Measurements from ENCODE around the gene STX2.
"Not testable (repeated sequence)": the region's sequence is repeated elsewhere in the genome, so short reads cannot be mapped to it uniquely, and the experiment has no call there.

STX2 gene

DNA sequence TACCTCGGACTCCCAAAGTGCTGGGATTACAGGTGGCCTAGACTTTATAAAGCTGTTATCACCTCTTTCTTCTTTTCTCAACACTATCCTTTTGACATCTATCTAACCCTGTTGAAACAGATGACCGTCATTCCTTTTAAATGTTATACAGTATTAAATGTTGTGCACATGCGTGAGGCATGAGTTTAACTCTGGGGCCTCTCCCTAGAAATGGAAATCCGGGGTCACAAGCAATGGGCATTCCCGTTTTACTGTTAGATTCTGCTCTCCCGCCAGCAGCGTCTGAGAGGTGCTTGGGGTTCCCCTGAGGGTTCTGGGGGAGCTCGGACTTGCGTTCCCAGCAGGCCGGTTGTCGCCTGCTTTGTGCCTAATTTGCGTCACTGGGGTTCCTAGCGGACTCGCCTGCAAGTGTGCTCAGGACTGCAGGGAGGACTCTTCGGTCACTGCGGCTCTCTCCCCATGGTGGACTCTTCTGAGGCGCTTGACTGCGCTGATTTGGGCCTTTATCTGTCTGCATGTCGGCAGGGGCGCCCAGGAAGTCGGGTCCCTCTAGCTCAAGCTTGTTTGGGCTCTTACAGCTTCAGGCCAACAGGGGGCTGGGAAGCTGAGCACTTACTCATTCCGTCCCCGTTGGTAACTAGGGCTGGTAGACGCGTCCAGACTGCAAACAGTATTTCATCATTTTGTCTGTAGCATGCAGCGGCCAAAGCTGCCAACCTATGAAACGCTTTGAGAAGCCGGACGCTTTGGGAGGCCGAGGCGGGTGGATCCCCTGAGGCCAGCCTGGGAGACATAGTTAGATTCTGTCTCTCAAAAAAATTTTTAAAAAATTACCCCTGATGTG, 31.6 kb upstream of the STX2 start:
- peak; percentile 90 for DNase-seq (ENCODE audit: low read depth)

DNA sequence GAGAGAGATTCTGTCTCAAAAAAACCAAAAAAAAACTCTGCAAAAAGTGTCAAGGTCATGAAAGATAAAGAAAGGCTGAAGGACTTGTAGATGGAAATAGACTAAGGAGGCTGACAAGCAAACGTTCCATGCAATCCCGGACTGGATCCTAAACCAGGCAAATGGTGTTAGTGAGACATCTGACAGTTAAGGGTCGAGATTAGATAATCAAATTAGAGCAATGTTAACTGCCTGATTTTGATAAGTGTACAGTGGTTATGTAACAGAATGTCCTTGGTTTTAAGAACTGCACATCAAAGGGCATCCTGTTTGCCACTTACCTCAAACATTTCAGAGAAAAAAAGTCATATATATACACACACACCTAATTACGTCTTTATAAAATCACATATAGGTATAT, 29.4 kb upstream of the STX2 start:
- DNase-seq (ENCODE audit: low read depth) = no peak

DNA sequence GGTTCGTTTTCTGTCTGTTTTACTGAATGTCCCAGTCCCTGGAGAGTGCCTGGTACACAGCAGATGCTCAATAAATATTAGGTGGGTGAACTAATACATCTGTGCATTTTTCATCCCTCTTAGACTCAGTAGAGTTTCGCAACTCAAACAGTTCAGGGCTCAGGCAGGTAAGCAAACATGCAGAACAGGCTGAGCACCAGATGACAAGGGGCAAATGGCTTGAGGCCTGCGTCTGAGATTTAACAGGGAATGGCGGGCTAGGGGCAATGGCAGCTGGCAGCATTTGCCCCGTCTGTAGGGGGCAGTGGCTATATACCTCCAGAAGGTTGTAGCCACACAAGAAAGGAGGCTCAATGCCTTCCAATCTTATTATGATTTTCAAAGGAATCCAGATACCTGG, 24.2 kb upstream of the STX2 start:
- no peak for DNase-seq (ENCODE audit: low read depth)

DNA sequence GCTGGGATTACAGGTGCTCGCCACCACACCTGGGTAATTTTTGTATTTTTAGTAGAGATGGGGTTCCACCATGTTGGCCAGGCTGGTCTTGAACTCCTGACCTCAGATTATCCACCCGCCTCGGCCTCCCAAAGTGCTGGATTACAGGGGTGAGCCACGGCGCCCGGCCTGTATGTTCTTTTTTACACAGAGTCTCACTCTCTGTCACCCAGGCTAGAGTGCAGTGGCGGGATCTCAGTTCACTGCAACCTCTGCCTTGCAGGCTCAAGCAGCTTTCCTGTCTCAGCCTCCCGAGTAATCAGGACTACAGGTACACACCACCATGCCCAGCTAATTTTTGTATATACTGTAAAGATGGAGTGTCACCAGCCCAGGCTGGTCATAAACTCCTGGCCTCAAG, 23.7 kb upstream of the STX2 start:
- not testable (repeated sequence) for DNase-seq (ENCODE audit: low read depth)

DNA sequence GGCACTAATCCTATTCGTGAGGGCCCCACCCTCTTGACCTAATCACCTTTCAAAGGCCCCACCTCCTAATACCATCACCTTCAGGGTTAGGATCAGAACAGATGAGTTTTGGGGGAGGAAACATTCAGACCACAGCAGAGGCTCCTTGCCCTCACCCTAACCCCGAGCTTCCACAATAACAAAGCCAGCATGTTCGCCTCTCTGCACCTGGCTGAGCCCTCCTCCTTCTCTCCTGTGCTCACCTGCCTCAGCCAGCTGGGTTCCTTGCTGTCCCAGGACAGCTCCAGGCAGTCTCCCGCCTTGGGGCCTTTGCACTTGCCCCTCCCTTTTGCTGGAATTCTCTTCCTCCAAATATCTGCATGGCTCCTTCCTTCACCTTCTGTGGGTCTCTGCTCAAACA, 23.1 kb upstream of the STX2 start:
- no peak for DNase-seq (ENCODE audit: low read depth)

DNA sequence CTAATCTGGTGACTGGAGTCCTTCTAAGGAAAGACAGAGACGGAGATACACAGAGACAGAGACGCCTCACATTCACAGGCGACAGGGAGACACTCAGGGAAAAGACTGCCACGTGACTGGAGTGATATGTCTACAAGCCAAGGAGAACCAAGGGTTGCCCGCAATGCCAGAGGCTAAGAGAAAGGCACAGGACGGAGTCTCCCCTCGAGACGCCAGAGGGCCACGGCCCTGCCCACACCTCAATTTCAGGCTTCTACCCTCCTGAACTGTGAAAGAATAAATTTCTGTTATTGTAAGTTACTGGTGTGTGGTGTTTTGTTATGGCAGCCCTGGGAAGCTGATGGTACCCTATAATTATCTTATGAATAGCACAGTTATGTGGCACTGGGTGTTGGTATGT, 21.3 kb upstream of the STX2 start:
- DNase-seq (ENCODE audit: low read depth) = no peak

DNA sequence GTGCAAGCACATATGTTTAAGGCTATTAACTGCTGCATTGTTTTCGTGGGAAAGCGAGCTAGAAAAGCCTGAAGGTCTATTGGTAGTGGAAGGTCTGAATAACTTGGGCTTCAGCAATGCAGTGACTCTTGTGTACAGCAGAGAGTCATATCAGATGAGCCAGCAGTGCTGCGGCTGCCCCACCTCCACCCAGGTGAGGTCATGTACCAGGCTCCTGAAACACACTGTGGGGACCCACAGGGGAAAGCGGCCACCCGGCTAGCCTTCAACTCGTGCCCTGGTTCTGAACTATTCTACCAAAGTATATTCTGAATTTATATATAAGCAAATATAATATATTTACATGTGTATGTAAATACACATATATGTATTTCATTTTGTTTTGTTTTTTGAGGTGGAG, 20.1 kb upstream of the STX2 start:
- DNase-seq (ENCODE audit: low read depth) = no peak

DNA sequence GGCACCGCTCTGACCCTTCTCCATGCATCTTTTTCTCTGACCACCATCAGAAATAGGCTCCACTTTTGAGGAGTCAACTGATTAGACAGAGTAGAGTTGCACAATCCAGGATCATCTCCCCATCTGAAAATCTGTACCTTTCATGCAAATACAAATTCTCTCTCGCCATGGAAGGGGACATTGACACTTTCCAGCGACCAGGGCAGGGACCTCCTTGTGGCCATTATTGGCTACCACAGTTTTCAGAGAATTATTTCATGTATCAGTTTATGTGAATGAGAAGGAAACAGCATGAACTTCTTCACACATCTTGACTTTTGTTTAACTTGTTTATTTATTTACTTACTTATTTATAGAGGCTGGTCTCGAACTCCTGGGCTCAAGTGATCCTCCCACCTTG, 19.0 kb upstream of the STX2 start:
- DNase-seq (ENCODE audit: low read depth) = no peak

DNA sequence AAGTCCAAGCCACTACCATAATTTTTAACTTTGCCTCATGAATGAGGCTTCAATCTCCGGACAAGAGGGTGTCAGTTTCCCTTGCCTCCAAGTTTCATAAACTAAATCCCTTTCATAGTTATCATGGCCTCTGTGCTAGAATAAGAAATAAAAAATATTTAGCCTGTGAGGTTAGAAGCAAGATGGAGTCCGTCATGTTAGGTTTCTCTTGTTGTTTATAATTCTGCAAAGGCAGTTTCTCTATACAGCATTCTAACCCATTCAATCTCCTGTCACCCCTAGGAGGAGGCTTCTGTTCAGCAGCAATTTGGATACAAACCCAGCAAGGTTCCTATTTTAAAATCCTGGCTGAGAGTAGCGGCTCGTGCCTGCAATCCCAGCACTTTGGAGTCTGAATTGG, 17.0 kb upstream of the STX2 start:
- no peak for DNase-seq (ENCODE audit: low read depth)

DNA sequence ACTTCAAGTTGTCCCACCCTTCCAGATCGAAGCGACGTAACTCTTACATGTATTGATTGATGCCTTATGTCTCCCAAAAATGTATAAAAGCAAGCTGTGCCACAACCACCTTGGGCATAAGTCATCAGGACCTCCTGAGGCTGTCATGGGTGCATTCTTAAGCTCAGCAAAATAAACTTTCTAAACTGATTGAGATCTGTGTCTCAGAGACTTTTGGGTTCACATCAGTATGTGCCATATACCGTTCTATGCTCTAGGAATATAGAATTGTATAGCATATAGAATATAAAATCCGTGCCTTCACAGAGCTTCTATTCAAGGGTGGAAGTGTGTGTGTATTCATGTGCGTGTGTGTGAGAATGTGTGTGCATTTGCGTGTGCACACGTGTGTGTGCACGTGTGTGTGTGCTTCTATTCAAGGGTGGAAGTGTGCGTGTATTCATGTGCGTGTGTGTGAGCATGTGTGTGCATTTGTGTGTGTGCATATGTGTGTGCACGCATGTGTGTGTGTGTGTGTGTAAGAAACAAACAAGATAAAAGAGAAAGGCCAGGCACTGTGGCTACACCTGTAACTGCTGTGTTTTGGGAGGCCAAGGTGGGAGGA, 11.5 kb upstream of the STX2 start:
- DNase-seq (ENCODE audit: low read depth) = no peak

DNA sequence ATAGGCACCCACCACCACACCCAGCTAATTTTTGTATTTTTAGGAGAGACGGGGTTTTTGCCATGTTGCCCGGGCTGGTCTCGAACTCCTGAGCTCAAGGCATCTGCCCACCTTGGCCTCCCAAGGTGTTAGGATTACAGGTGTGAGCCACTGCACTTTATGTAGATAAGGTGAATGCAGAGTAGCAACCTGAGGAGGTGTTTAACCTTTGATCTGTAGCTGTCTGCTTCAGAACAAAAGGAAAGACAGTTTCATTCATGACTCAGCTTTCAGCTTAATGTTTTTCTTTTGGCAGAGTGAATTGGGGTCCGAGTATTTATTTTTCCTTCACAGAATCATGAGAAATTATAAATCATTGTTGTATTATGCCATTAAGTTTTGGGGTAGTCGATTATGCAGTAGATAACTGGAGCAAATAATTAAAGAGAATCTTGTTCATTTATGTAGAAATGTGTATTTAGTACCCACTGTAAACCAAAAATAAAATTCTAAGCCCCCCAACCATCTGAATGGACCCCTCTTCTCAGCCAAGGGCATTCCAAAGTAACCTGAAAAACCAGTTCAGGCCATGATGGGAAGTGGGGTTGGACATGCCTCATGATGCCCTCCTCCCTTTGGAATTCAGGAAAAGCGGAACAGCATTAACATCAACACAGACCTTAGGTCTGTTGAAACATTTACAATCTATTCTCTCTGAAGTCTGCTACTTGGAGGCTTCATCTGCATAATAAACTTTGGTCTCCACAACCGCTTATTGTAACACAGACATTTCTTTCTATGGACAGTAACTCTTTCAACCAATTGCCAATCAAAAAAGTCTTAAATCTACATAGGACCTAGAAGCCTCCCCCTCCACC, 10.7 kb upstream of the STX2 start:
- DNase-seq (ENCODE audit: low read depth) = no peak

DNA sequence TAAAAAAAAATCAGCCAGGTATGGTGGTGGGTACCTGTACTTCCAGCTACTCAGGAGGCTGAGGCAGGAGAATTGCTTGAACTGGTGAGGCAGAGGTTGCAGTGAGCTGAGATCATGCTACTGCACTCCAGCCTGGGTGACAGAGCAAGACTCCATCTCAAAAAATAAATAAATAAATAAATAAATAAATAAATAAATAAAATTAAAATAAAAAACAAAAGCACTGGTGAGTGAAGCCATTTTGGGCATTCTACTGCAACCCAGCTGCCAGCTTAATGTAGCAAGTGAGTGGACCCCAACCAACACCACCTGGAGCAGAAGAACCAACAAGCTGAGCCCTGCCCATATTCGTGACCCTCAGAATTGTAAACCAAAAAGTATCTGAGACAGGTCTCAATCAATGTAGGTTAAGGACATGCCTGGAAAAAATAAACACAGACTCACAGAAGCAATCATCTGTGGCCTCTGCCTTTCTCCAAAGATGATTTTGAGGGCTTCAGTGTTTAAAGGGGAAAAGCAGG, 9.8 kb upstream of the STX2 start:
- DNase-seq (ENCODE audit: low read depth) = not testable (repeated sequence)

DNA sequence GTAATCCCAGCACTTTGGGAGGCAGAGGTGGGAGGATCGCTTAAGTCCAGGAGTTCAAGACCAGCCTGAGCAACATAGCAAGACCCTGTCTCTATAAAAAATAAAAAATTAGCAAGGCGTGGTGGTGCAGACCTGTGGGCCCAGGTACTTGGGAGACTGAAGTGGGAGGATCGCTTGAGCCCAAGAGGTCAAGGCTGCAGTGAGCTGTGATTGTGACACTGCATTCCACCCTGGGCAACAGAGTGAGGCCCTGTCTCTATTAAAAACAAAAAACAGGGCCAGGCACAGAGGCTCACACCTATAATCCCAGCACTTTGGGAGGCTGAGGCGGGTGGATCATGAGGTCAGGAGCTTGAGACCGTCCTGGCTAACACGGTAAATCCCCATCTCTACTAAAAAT, 9.1 kb upstream of the STX2 start:
- not testable (repeated sequence) for DNase-seq (ENCODE audit: low read depth)

DNA sequence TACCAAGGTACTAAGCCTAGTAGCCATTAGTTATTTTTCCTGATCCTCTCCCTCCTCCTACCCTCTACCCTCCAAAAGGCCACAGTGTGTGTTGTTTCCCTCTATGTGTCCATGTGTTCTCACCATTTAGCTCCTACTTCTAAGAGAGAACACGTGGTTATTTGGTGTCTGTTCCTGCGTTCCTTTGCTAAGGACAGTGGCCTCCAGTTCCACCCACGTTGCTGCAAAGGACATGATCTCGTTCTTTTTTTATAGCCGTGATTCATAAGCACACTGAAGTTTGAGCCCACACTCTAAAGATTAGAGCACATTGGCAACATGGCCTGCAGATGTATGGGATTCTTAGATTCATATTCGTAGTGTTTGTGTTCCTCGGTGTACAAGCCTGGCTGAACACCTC, 8.1 kb upstream of the STX2 start:
- peak; percentile 56 for DNase-seq (ENCODE audit: low read depth)

DNA sequence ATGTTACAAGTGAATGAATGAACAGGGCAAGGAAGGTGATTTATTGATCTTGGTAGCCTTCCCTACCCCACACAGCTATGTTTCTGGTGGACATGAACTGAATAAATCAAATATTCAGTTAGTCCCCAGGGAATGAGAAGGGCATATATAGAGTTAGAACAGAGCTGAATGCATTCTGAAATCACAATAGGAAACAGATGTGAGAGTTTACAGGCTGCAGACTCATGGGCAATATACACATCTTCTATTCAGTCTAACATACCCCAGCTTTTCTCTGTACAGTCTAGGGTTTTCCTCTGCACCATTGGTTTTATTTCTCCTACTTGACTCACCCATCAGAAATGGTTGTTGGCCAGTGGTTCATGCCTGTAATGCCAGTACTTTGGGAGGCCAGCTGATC, 7.3 kb upstream of the STX2 start:
- peak; percentile 66 for DNase-seq (ENCODE audit: low read depth)

DNA sequence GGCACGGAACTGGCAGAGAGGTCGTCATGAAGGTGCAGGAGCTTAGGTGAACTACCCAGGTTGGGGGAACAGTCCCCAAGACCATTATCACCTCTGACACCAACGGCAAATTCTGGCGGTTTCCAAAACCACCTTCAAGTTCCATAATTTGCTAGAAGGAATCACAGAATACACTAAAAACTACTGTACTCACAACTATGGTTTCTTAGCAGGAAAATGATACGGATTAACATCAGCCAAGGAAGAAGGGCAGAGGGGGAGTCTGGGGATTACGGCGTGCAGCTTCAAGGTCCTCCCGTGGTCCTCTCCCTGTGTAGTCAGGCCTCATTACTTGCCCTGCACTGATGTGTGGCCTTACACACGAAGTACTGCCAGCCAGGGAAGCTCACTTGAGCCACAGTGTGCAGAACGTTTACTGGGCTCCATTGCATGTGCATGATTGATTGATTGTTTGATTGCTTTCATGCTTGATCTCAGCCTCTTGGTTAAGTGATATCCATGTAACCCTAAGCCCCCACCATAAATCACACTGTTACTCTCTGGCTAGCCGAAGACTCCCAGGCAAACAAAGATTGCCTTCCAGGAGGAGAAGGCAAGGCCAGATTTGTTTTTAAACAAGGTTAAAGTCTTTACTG, 837 bp upstream of the STX2 start:
- DNase-seq (ENCODE audit: low read depth) = no peak

DNA sequence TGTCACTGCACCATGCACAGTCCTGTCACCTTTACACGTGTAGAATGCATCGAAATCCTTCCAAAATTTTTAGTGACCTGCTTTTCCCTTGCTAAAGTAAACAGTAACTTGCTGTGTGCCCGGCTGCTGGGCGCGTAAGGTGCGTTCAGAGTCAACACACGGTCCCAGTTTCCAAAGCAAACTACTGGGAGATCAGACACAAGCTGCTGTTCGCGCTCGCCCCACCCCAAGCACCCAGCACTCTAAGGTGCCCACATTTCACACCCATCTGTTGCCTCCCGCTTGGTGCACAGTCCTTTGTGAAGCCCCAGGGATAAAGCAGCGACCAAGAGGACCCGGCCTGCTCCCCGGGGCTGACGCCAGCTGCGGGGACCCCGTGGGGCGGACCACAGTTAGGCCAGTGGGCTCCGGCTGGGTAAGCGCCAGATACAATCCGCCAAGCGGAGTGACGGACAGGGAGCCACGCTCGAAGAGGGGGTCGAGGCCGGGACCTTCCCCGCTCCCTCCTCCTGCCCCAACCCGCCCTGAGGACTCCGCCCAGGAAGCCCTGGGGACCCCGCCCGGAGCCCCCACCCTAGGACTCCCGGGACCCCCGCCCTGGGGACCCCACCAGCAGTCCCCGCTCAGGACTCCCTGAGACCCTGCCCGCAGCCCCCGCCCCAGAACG, 633 bp downstream of the STX2 start:
- no peak for DNase-seq (ENCODE audit: low read depth)

DNA sequence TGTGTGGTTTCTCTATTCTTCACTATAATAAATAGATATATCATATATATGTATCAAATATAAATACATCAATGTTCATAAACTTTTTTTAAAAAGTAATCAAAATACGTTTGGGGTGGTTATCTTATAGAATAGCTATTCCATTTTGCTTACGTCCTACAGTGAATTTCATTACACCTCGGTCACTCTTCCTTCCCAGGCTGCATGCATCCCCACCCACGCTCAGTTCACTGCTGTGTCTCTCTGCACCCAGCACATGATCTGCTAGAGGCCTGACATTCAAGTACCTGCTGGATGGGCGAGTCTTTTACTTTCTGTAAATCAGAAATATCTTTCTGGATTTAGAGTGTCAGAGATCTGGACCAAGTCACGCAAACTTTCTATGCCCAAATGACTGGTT, 3.6 kb downstream of the STX2 start:
- DNase-seq (ENCODE audit: low read depth) = no peak

DNA sequence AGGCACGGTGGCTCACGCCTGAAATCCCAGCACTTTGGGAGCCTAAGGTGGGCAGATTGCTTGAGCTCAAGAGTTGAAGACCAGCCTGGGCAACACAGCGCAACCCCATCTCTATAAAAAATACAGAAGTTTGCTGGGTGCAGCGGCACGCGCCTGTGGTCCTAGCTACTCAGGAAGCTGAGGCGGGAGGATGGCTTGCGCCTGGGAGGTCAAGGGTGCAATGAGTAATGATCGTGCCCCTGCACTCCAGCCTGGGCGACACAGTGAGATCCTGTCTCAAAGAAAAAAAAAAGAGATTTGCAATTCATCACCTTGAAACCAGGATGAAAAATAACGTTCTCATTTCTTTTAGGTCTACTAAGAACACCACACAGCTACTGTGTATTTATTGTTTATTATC, 4.0 kb downstream of the STX2 start:
- no peak for DNase-seq (ENCODE audit: low read depth)

DNA sequence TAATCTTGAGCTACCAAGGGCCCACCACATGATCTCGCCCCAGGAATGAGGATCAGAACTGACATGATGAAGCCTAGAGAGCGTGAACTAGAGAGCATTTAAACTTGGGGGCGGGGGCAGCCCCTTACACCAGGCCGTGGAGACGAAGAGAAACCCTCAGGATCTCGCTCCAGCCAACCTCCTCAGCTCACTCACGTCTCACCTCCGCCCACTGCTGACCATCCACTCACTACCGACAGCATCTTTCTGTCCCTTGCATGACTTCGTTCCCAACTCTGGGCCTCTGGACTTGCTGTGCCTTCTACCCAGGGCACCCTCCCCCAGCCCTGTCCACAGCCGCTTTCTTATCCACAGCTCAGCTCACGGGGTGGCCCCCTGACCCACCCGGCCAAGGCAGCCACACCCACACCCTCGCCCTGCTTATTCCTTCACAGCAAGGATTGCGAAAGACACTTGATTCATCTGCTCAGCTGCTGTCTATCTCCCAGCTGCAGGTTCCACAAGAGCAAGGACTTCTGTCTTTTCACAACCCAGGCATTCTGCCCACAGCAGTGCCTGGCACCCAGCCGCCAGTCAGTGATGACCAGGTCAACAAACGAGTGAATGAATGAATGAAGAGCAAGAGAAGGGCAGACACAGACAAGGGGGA, 6.4 kb downstream of the STX2 start:
- peak; percentile 58 for DNase-seq (ENCODE audit: low read depth)

DNA sequence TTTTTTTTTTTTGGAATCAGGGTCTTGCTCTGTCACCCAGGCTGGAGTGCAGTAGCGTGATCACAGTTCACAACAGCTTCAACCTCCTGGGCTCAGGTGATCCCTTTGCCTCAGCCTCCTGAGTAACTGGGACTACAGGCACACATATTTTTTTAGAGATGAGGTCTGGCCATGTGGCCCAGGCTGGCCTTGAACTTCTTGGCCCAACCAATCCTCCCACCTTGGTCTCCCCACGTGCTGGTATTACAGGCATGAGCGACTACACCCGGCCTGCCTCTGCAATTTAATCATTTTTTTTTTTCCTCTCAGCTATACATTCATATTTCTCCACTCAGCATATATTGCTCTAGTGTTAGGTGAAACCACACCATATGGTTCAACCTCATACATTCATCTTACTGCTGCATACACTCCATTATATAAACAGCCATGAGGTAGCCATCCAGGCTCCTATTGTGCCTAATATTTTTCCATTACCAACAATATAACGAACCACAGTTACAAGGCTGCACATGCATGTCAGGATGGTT, 7.1 kb downstream of the STX2 start:
- no peak for DNase-seq (ENCODE audit: low read depth)
